ENCODE data around the gene MYO1C. TPM values are rescaled to one million over a fixed set of nuclear protein-coding genes. Genes with fewer than 3 reads are reported as not detected.

The MYO1C gene
- polyA plus RNA-seq, 1 experiment, result 321 TPM

GRCh38 chr17:1498233-1498632, 5.7 kb upstream of the MYO1C start:
- ChIA-PET POLR2A (no interaction called here), CTCF (interaction anchor here (1.0 to 1.5 kb wide), 2 partner anchors 18 to 133 kb away, joined by 3 read pairs; partner anchors contain the start of gene INPP5K)
- no peak for DNase-seq (ENCODE audit: low read depth)
- TF ChIP-seq, protein P1, sequence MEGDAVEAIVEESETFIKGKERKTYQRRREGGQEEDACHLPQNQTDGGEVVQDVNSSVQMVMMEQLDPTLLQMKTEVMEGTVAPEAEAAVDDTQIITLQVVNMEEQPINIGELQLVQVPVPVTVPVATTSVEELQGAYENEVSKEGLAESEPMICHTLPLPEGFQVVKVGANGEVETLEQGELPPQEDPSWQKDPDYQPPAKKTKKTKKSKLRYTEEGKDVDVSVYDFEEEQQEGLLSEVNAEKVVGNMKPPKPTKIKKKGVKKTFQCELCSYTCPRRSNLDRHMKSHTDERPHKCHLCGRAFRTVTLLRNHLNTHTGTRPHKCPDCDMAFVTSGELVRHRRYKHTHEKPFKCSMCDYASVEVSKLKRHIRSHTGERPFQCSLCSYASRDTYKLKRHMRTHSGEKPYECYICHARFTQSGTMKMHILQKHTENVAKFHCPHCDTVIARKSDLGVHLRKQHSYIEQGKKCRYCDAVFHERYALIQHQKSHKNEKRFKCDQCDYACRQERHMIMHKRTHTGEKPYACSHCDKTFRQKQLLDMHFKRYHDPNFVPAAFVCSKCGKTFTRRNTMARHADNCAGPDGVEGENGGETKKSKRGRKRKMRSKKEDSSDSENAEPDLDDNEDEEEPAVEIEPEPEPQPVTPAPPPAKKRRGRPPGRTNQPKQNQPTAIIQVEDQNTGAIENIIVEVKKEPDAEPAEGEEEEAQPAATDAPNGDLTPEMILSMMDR (IDR thresholded peaks at IDR 0.05; ENCODE audit: insufficient read depth, low read depth, low read length), result no peak
- H3K27me3 ChIP-seq (ENCODE audit: control insufficient read depth, insufficient read depth, low read length), result no peaks in the 10 kb centered on the region
- peaks cover 10% of the 10 kb centered on the region for H3K36me3 ChIP-seq (ENCODE audit: control insufficient read depth, insufficient read depth, low read length)
- no peak overlapping the region for H3K4me3 ChIP-seq (ENCODE audit: low read depth, low read length)

- DNase-seq (ENCODE audit: low read depth), result no peak
- ChIA-PET CTCF (interaction anchor here (1.2 kb wide), 1 partner anchor 18 kb away, joined by 4 read pairs; no protein-coding TSS in a partner anchor), POLR2A (no interaction called here)
- TF ChIP-seq, protein P1 (IDR thresholded peaks at IDR 0.05; ENCODE audit: insufficient read depth, low read depth, low read length), result no peak
- H3K27me3 ChIP-seq (ENCODE audit: control insufficient read depth, insufficient read depth, low read length), result no peaks in the 10 kb centered on the region
- peaks cover 10% of the 10 kb centered on the region for H3K36me3 ChIP-seq (ENCODE audit: control insufficient read depth, insufficient read depth, low read length)
- H3K4me3 ChIP-seq (ENCODE audit: low read depth, low read length), result no peak overlapping the region
Measured at GRCh38 chr17:1497831-1498230, 5.3 kb upstream of the MYO1C start.

GRCh38 chr17:1496869-1497268, 4.4 kb upstream of the MYO1C start:
- no peak overlapping the region for H3K4me3 ChIP-seq (ENCODE audit: low read depth, low read length)
- ChIA-PET CTCF (interaction anchor here (1.2 to 1.8 kb wide), 2 partner anchors 15 to 19 kb away, joined by 4 read pairs; no protein-coding TSS in a partner anchor), POLR2A (no interaction called here)
- no peak for DNase-seq (ENCODE audit: low read depth)
- peaks cover 7% of the 10 kb centered on the region for H3K36me3 ChIP-seq (ENCODE audit: control insufficient read depth, insufficient read depth, low read length)
- TF ChIP-seq, protein P1 (IDR thresholded peaks at IDR 0.05; ENCODE audit: insufficient read depth, low read depth, low read length), result no peak
- H3K27me3 ChIP-seq (ENCODE audit: control insufficient read depth, insufficient read depth, low read length), result no peaks in the 10 kb centered on the region

DNA sequence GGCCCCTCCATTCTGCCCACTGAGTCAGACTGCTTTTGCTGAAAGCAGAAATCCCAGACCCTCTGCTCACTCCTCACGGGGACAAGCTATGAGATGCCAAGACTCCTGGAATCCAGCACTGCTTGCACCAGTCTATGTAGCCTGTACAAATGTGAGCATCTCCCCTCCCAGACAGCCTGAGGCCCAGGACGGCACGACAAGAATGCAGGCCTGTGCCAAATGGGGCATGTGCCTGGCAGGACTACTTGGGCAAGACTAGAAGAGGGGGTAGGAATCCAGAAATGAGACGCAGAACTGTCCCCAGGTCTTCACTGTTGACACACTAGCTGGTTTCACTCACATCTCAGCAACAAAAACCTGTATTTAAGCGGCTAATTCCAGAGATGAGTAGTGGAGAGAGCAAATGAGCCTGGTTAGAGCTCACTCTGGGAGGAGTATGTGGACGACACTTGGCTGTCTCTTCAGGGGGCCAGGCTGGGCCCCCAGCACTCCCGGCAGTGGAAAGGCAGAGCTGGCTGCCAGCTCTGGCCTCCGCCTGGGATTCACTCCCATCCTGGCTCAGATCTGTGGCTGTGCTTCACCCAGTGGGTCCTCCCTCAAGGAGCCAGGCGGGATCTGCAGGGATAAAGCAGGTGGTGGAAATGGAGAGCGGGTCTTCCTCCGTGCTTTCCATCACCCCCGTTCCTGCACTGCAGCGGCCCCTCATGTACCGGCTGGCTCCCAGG, 2.9 kb upstream of the MYO1C start:
- CTCF ChIA-PET, result interaction anchor here (0.6 to 1.8 kb wide), 5 partner anchors 14 to 135 kb away, joined by 3 to 9 read pairs (median 4); partner anchors contain the start of gene INPP5K
- TF ChIP-seq, protein P1 (IDR thresholded peaks at IDR 0.05; ENCODE audit: insufficient read depth, low read depth, low read length), result no peak
- POLR2A ChIA-PET, result interaction anchor here (0.6 kb wide), 1 partner anchor 24 kb away, joined by 3 read pairs; no protein-coding TSS in a partner anchor
- DNase-seq (ENCODE audit: low read depth), result no peak
- Histone ChIP-seq H3K4me3 (ENCODE audit: low read depth, low read length) (no peak overlapping the region), H3K36me3 (ENCODE audit: control insufficient read depth, insufficient read depth, low read length) (peaks cover 6% of the 10 kb centered on the region; the same call in 1 of the 2 replicates), H3K27me3 (ENCODE audit: control insufficient read depth, insufficient read depth, low read length) (no peaks in the 10 kb centered on the region)

GRCh38 chr17:1494736-1495253, 2.3 kb upstream of the MYO1C start:
- POLR2A ChIA-PET, result interaction anchor here (0.6 kb wide), 1 partner anchor 24 kb away, joined by 3 read pairs; no protein-coding TSS in a partner anchor
- peaks cover 6% of the 10 kb centered on the region; the same call in 1 of the 2 replicates for H3K36me3 ChIP-seq (ENCODE audit: control insufficient read depth, insufficient read depth, low read length)
- CTCF ChIA-PET, result interaction anchor here (1.3 to 1.5 kb wide), 2 partner anchors 15 to 21 kb away, joined by 3 to 9 read pairs; partner anchors contain the start of gene INPP5K
- no peak overlapping the region for H3K4me3 ChIP-seq (ENCODE audit: low read depth, low read length)
- DNase-seq (ENCODE audit: low read depth), result no peak
- H3K27me3 ChIP-seq (ENCODE audit: control insufficient read depth, insufficient read depth, low read length), result no peaks in the 10 kb centered on the region
- TF ChIP-seq, protein P1 (IDR thresholded peaks at IDR 0.05; ENCODE audit: insufficient read depth, low read depth, low read length), result no peak

Measured in BJ (cell line).